ENCODE results near the gene IGF2BP3. TPM values are rescaled to one million over a fixed set of nuclear protein-coding genes. Genes with fewer than 3 reads are reported as not detected.

IGF2BP3 gene
- total RNA-seq, 1 donor from 2014 or later: 2.5 TPM

- H3K27ac Mint-ChIP-seq: no peak overlapping the region
Measured at GRCh38 chr7:23380556-23380955, 89.7 kb downstream of the IGF2BP3 start.

DNA sequence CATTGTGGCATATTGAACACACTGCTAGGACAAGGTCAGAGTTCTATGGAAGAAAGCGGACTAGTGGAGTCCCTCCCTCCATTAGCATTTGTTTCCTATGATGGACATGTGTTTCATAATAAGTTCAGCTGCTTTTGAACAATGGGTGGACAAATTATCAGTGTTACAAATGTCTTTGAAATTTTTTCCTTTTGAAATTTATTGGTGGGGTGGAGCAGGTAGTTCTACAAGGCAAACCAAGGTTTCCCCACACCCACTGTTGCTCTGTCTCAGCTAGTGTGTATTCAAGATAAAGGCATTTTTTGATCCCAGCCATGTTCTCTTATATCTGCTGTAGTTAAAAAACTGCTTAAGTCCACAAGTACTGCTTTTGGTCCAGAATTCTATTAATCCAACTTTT is 91.3 kb downstream of the IGF2BP3 start:
- Mint-ChIP-seq H3K36me3 (ENCODE audit: low read depth) (peaks cover 3% of the 10 kb centered on the region), H3K27ac (no peak overlapping the region), H3K4me1 (ENCODE audit: low read depth) (peaks cover 19% of the 10 kb centered on the region), H3K9me3 (peaks cover 3% of the 10 kb centered on the region), H3K27me3 (ENCODE audit: insufficient read depth) (peaks cover 2% of the 10 kb centered on the region), H3K4me3 (no peak overlapping the region)
- no peak for DNase-seq (ENCODE audit: low spot score)
- intact Hi-C loops (cut with micrococcal nuclease): loop anchor here (10.0 kb wide), 1 partner anchor 516 kb away; no protein-coding TSS in a partner anchor

More at GRCh38 chr7:23380556-23380955, 89.7 kb downstream of the IGF2BP3 start:
- peaks cover 3% of the 10 kb centered on the region for H3K9me3 Mint-ChIP-seq
- H3K4me1 Mint-ChIP-seq (ENCODE audit: low read depth): peaks cover 24% of the 10 kb centered on the region
- H3K27me3 Mint-ChIP-seq (ENCODE audit: insufficient read depth): peaks cover 2% of the 10 kb centered on the region
- no peak overlapping the region for H3K4me3 Mint-ChIP-seq
- intact Hi-C loops (cut with micrococcal nuclease): no loop called here
- DNase-seq (ENCODE audit: low spot score): no peak
- H3K36me3 Mint-ChIP-seq (ENCODE audit: low read depth): peaks cover 3% of the 10 kb centered on the region

DNA sequence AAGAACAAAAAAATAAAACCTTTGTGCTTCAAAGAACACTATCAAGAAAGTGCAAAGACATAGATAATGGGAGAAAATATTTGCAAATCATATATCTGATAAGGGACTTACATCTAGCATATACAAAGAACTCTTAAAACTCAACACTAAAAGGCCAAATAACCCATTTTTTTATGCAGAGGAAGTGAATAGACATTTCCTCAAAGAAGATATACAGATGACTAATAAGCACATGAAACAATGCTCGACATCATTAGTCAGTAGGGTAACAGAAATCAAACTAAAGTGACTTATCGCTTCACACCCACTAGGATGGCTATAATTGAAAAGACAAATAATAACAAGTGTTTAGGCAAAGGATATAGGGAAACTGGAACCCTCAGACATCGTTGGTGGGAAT is 93.2 kb downstream of the IGF2BP3 start:
- intact Hi-C loops (cut with micrococcal nuclease): loop anchor here (1.0 to 10.0 kb wide), 3 partner anchors 14 to 518 kb away; no protein-coding TSS in a partner anchor
- Mint-ChIP-seq H3K36me3 (ENCODE audit: low read depth) (no peaks in the 10 kb centered on the region), H3K4me1 (ENCODE audit: low read depth) (peaks cover 38% of the 10 kb centered on the region), H3K9me3 (peaks cover 3% of the 10 kb centered on the region), H3K27ac (peak overlapping the region; percentile 78), H3K4me3 (no peak overlapping the region), H3K27me3 (ENCODE audit: insufficient read depth) (peaks cover 2% of the 10 kb centered on the region)
- no peak for DNase-seq (ENCODE audit: low spot score)

DNA sequence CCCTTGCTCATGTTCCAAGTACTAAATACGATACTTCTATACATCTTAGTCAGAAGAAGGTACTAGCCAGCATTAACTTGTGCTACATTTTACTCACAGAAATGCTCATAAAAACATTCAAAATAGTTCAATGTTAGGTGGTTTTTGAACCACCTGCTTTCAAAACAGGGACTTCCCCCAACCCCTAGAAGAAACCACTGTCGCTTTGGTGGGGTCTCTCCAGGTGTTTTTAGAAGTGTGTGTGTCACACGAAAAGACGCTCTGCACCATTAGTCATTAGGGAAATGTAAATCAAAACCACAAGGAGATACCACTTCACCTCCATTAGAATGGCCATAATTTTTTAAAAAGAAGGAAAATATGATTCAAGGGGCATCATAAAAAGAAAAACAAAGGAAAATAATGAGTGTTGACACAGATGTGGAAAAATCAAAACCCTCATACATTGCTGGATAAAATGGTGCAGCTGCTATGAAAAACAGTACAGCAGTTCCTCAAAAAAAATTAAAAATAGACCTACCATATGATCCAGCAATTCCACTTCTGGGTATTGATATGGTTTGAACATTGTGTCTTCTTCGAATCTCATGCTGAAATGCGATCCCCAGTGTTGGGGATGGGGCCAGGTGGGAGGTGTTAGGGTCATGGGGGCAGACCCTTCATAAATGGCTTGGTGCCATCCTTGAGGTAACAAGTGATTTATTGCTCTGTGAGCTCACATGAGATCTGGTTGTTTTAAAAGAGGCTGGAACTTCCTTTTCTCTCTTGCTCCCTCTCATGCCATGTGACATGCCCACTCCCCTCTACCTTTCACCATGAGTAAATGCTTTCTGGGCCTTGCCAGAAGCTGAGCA is 96.9 kb downstream of the IGF2BP3 start:
- H3K27me3 Mint-ChIP-seq (ENCODE audit: insufficient read depth): peaks cover 6% of the 10 kb centered on the region
- H3K27ac Mint-ChIP-seq: peak overlapping the region; percentile 94
- no peaks in the 10 kb centered on the region for H3K9me3 Mint-ChIP-seq
- DNase-seq (ENCODE audit: low spot score): no peak
- H3K4me3 Mint-ChIP-seq: peak overlapping the region; percentile 9
- peaks cover 49% of the 10 kb centered on the region for H3K4me1 Mint-ChIP-seq (ENCODE audit: low read depth)
- intact Hi-C loops (cut with micrococcal nuclease): loop anchor here (1.0 to 10.0 kb wide), 13 partner anchors 16 to 1609 kb away; partner anchors contain the start of genes IGF2BP3, MALSU1, NUP42 and OSBPL3
- no peaks in the 10 kb centered on the region for H3K36me3 Mint-ChIP-seq (ENCODE audit: low read depth)

- DNase-seq (ENCODE audit: low spot score): no peak
- H3K36me3 Mint-ChIP-seq (ENCODE audit: low read depth): no peaks in the 10 kb centered on the region
- H3K4me1 Mint-ChIP-seq (ENCODE audit: low read depth): peaks cover 53% of the 10 kb centered on the region
- H3K9me3 Mint-ChIP-seq: no peaks in the 10 kb centered on the region
- H3K4me3 Mint-ChIP-seq: peak overlapping the region; percentile 20
- peaks cover 6% of the 10 kb centered on the region for H3K27me3 Mint-ChIP-seq (ENCODE audit: insufficient read depth)
- intact Hi-C loops (cut with micrococcal nuclease): loop anchor here (1.0 to 10.0 kb wide), 13 partner anchors 15 to 1610 kb away; partner anchors contain the start of genes IGF2BP3, MALSU1, NUP42 and OSBPL3
- H3K27ac Mint-ChIP-seq: peak overlapping the region; percentile 94
Measured at GRCh38 chr7:23372611-23373010, 97.7 kb downstream of the IGF2BP3 start.

DNA sequence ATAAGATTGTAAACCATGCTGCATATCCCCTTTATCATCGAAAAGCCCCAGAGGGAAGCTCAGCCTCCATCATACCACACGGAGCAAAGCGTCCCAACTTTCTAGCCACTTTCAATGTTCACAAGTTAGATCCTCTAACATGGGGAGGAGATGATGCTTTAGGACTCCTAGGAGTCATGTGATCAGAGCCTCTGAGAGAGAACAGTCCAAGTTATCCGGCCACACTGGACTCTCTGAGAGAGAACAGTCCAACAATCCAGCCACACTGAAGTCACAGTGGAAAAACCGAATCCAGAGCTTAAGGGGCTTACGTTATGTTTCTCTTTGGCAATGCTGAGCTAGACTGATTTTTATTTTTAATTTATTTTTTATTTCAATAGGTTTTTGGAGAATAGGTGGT is 98.6 kb downstream of the IGF2BP3 start:
- no peak overlapping the region for H3K4me3 Mint-ChIP-seq
- peaks cover 9% of the 10 kb centered on the region for H3K27me3 Mint-ChIP-seq (ENCODE audit: insufficient read depth)
- H3K36me3 Mint-ChIP-seq (ENCODE audit: low read depth): no peaks in the 10 kb centered on the region
- DNase-seq (ENCODE audit: low spot score): no peak
- intact Hi-C loops (cut with micrococcal nuclease): loop anchor here (2.0 to 10.0 kb wide), 4 partner anchors 99 to 1611 kb away; partner anchors contain the start of genes IGF2BP3, NUP42 and OSBPL3
- H3K9me3 Mint-ChIP-seq: no peaks in the 10 kb centered on the region
- no peak overlapping the region for H3K27ac Mint-ChIP-seq
- H3K4me1 Mint-ChIP-seq (ENCODE audit: low read depth): peaks cover 44% of the 10 kb centered on the region

- intact Hi-C loops (cut with micrococcal nuclease): loop anchor here (5.0 to 10.0 kb wide), 3 partner anchors 188 to 1612 kb away; partner anchors contain the start of genes NUP42 and OSBPL3
- Mint-ChIP-seq H3K36me3 (ENCODE audit: low read depth) (no peaks in the 10 kb centered on the region), H3K9me3 (no peaks in the 10 kb centered on the region), H3K4me1 (ENCODE audit: low read depth) (peaks cover 43% of the 10 kb centered on the region), H3K4me3 (no peak overlapping the region), H3K27ac (no peak overlapping the region), H3K27me3 (ENCODE audit: insufficient read depth) (peaks cover 15% of the 10 kb centered on the region)
- DNase-seq (ENCODE audit: low spot score): no peak
Measured at GRCh38 chr7:23369695-23370404, 100.4 kb downstream of the IGF2BP3 start.

DNA sequence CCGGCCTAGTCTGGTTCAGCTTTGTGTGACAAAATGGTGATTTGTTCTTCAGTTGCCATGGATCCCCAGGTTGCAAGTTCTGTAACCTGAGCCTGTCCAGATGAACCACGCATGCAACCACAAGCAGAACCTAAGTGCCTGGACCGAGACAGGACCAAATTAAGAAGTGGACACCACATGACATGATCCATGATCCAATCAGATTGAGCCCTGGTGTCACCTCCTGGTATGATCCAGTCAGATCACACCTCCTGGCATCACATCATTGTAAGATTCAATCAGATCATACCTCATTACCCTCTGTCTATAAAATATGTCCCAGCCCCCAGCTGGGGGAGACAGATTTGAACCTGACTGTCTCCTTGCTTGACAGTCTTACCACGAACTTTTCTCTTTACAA is 101.2 kb downstream of the IGF2BP3 start:
- Mint-ChIP-seq H3K9me3 (no peaks in the 10 kb centered on the region), H3K4me1 (ENCODE audit: low read depth) (peaks cover 43% of the 10 kb centered on the region), H3K27me3 (ENCODE audit: insufficient read depth) (peaks cover 15% of the 10 kb centered on the region), H3K27ac (no peak overlapping the region), H3K36me3 (ENCODE audit: low read depth) (no peaks in the 10 kb centered on the region), H3K4me3 (no peak overlapping the region)
- intact Hi-C loops (cut with micrococcal nuclease): no loop called here
- DNase-seq (ENCODE audit: low spot score): no peak

DNA sequence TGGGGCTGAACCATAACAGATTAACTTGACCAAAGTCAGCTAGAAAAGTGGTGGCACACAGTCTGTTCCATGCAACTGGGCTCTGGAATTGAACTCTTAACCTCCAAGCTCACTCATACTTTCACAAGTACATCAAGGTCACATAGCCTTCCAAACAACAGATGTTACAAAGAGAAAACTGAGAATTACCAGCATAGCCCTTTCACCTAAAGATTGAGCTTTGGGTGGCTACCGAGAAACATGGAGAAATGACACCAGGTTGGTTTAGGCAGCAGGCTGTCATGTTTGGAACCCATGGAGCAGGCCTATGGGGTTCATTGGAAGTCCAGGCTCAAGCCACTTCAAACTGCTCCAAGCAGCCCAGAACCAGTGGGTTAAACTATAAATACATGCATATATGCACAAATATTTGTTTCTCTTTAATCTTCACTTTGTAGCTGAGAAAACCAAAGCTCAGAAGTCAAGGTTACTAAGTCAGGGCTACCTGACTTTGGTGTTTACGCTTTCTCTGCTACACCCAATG is 112.1 kb downstream of the IGF2BP3 start:
- no peak overlapping the region for H3K27ac Mint-ChIP-seq
- H3K27me3 Mint-ChIP-seq (ENCODE audit: insufficient read depth): peaks cover 43% of the 10 kb centered on the region

DNA sequence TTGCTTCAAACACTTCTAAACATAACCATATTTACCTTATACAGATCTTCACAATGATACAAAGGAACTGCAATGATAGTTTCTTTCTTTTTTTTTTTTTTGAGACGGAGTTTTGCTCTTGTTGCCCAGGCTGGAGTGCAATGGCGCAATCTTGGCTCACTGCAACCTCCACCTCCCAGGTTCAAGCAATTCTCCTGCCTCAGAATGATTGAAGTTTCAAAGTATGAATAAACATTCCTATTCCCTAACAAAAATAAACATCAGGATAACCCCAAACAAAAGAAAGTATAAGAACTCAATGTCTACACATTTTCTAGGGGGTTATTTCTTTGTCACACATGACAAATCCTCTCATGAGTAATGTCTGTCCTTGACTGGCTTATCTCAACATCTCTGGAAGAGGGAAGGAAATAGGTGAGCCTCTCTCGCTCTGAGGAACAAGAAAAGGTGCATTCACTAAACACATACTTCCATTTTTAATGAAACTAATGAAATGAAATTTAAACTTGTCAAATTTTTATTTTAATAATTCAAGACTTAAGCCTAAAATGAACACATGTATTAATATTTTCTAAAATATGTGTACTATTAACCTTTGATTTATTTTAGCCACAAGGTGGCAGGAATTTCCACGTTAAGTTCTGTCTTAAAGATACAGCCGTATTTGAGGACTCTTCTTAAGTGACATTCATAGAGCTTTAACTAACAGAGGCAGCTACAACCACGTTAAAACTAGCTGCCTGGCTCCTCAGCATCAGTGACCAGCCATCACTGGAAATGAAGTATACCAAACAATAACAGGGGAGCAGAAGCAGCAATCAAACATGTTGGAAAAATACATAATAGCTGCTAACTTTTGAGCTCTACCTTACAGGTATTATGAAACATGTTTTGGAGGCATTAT is 112.8 kb downstream of the IGF2BP3 start:
- peak overlapping the region; percentile 49 for H3K4me3 Mint-ChIP-seq
- intact Hi-C loops (cut with micrococcal nuclease): loop anchor here (1.0 to 10.0 kb wide), 16 partner anchors 16 to 1549 kb away; partner anchors contain the start of genes IGF2BP3, KLHL7, MALSU1 and PALS2
- peaks cover 48% of the 10 kb centered on the region for H3K27me3 Mint-ChIP-seq (ENCODE audit: insufficient read depth)
- no peak for DNase-seq (ENCODE audit: low spot score)
- peaks cover 26% of the 10 kb centered on the region for H3K4me1 Mint-ChIP-seq (ENCODE audit: low read depth)
- peak overlapping the region; percentile 49 for H3K27ac Mint-ChIP-seq
- no peaks in the 10 kb centered on the region for H3K9me3 Mint-ChIP-seq
- H3K36me3 Mint-ChIP-seq (ENCODE audit: low read depth): no peaks in the 10 kb centered on the region

More for the DNA sequence above, 112.1 kb downstream of the IGF2BP3 start:
- intact Hi-C loops (cut with micrococcal nuclease): loop anchor here (5.0 to 10.0 kb wide), 3 partner anchors 251 to 1217 kb away; partner anchors contain the start of genes KLHL7 and PALS2
- H3K36me3 Mint-ChIP-seq (ENCODE audit: low read depth): no peaks in the 10 kb centered on the region
- H3K4me1 Mint-ChIP-seq (ENCODE audit: low read depth): peaks cover 26% of the 10 kb centered on the region
- H3K4me3 Mint-ChIP-seq: no peak overlapping the region
- no peaks in the 10 kb centered on the region for H3K9me3 Mint-ChIP-seq
- no peak for DNase-seq (ENCODE audit: low spot score)

- DNase-seq (ENCODE audit: low spot score): peak; percentile 29
- intact Hi-C loops (cut with micrococcal nuclease): loop anchor here (1.0 to 10.0 kb wide), 18 partner anchors 10 to 1550 kb away; partner anchors contain the start of genes IGF2BP3, KLHL7, MALSU1 and PALS2
- Mint-ChIP-seq H3K27ac (peak overlapping the region; percentile 49), H3K4me1 (ENCODE audit: low read depth) (peaks cover 26% of the 10 kb centered on the region), H3K9me3 (no peaks in the 10 kb centered on the region), H3K27me3 (ENCODE audit: insufficient read depth) (peaks cover 42% of the 10 kb centered on the region), H3K36me3 (ENCODE audit: low read depth) (no peaks in the 10 kb centered on the region), H3K4me3 (peak overlapping the region; percentile 1)
Measured at GRCh38 chr7:23356726-23357125, 113.6 kb downstream of the IGF2BP3 start.
